ENCODE results near the gene BCKDHA.
A peak's percentile ranks its signal among the peaks of the same experiment; 100 is the strongest.

BCKDHA gene

DNA sequence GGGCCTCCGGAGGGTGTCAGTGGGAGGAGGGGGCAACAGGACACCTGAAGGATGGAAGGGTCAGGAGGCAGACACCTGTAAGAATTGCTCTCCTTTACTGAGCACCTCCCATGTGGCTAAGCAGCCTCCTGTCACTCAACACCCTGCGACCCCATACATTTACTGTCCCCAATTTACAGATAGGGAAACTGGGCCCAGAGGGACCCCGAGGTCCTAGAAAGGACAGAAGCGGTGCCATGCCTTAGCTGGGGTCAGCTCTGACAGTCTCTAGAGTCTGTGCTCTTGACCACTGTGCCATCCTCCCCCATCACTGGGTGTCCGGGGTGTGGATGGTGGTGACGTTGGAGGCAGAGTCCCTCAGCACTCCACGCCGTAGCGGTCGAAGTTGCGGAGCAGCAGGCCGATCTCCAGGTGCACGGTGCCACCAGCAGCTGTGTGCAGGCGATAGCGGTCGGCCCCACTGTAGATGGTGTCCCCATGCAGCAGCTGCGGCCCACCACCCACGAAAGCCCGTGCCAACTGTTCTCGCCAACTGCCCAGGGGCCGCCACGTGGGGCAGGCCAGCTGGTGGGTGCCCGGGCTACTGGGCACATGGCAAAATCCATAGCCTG is 43.2 kb upstream of the BCKDHA start:
- no peaks in the 10 kb centered on the region for H3K27me3 ChIP-seq (ENCODE audit: insufficient read depth, poor library complexity, severe bottlenecking)
- H3K27ac ChIP-seq (replicated peaks): no peak overlapping the region
- peak overlapping the region; percentile 91 for H3K4me3 ChIP-seq (replicated peaks; ENCODE audit: insufficient read depth, low read length)
- no peak for DNase-seq (ENCODE audit: low read depth in 1 of 2, low spot score in 1 of 2)
- TF ChIP-seq, protein P1, sequence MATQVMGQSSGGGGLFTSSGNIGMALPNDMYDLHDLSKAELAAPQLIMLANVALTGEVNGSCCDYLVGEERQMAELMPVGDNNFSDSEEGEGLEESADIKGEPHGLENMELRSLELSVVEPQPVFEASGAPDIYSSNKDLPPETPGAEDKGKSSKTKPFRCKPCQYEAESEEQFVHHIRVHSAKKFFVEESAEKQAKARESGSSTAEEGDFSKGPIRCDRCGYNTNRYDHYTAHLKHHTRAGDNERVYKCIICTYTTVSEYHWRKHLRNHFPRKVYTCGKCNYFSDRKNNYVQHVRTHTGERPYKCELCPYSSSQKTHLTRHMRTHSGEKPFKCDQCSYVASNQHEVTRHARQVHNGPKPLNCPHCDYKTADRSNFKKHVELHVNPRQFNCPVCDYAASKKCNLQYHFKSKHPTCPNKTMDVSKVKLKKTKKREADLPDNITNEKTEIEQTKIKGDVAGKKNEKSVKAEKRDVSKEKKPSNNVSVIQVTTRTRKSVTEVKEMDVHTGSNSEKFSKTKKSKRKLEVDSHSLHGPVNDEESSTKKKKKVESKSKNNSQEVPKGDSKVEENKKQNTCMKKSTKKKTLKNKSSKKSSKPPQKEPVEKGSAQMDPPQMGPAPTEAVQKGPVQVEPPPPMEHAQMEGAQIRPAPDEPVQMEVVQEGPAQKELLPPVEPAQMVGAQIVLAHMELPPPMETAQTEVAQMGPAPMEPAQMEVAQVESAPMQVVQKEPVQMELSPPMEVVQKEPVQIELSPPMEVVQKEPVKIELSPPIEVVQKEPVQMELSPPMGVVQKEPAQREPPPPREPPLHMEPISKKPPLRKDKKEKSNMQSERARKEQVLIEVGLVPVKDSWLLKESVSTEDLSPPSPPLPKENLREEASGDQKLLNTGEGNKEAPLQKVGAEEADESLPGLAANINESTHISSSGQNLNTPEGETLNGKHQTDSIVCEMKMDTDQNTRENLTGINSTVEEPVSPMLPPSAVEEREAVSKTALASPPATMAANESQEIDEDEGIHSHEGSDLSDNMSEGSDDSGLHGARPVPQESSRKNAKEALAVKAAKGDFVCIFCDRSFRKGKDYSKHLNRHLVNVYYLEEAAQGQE (IDR thresholded peaks at IDR 0.05; ENCODE audit: insufficient replicate concordance, low read depth): no peak
- no peak for TF ChIP-seq POLR2AphosphoS5 (IDR thresholded peaks at IDR 0.05; ENCODE audit: low read depth)
- no peak for TF ChIP-seq GABPA (IDR thresholded peaks at IDR 0.05; ENCODE audit: low read depth)
- TF ChIP-seq, protein P2, sequence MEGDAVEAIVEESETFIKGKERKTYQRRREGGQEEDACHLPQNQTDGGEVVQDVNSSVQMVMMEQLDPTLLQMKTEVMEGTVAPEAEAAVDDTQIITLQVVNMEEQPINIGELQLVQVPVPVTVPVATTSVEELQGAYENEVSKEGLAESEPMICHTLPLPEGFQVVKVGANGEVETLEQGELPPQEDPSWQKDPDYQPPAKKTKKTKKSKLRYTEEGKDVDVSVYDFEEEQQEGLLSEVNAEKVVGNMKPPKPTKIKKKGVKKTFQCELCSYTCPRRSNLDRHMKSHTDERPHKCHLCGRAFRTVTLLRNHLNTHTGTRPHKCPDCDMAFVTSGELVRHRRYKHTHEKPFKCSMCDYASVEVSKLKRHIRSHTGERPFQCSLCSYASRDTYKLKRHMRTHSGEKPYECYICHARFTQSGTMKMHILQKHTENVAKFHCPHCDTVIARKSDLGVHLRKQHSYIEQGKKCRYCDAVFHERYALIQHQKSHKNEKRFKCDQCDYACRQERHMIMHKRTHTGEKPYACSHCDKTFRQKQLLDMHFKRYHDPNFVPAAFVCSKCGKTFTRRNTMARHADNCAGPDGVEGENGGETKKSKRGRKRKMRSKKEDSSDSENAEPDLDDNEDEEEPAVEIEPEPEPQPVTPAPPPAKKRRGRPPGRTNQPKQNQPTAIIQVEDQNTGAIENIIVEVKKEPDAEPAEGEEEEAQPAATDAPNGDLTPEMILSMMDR (IDR thresholded peaks at IDR 0.05; ENCODE audit: insufficient read depth, low read length): no peak
- no peak for TF ChIP-seq SPI1 (IDR thresholded peaks at IDR 0.05; ENCODE audit: borderline replicate concordance, low read depth)

DNA sequence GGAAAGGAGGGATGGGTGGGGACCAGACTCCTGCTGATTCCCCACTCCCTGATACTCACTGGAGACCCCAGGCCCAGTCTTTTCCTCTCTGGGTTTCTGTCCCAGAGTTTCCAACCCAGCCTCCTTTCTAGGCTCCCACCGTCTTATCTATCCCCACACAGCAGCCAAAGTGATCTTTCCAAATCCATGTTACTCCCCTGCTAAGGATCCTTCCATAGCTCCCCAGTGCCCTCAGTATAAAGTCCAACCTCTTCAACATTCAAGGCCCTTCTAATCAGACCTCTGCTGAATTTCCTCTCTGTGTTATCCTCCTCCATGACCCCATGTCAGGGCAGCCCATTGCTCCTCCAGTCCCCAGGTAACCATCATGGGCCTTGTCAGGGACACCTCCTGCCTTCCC is 42.6 kb upstream of the BCKDHA start:
- H3K27ac ChIP-seq (replicated peaks): no peak overlapping the region
- DNase-seq (ENCODE audit: low read depth in 1 of 2, low spot score in 1 of 2): no peak
- TF ChIP-seq, protein P1 (IDR thresholded peaks at IDR 0.05; ENCODE audit: insufficient replicate concordance, low read depth): no peak
- TF ChIP-seq SPI1 (IDR thresholded peaks at IDR 0.05; ENCODE audit: borderline replicate concordance, low read depth) (no peak), GABPA (IDR thresholded peaks at IDR 0.05; ENCODE audit: low read depth) (no peak), POLR2AphosphoS5 (IDR thresholded peaks at IDR 0.05; ENCODE audit: low read depth) (no peak)
- TF ChIP-seq, protein P2 (IDR thresholded peaks at IDR 0.05; ENCODE audit: insufficient read depth, low read length): no peak
- H3K4me3 ChIP-seq (replicated peaks; ENCODE audit: insufficient read depth, low read length): no peak overlapping the region
- no peaks in the 10 kb centered on the region for H3K27me3 ChIP-seq (ENCODE audit: insufficient read depth, poor library complexity, severe bottlenecking)

DNA sequence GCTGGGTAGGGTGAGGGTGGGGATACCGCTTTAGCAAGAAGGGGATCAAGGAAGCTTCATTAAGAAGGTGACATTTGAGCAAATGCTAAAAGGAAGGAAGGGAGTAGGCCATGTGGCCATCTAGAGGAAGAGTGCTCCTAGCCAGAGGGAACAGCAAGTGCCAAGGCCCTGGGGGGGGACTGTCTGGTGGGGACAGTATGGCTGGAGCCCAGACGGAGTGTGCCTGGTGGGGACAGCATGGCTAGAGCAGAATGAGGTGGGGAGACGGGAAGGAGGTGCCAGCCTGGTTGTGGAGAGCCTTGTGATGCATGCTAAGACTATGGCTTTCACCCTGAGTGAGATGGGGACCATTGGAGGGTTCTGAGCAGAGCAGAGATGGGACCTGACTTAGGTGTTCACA is 41.8 kb upstream of the BCKDHA start:
- DNase-seq (ENCODE audit: low read depth in 1 of 2, low spot score in 1 of 2): no peak
- Histone ChIP-seq H3K27ac (replicated peaks) (no peak overlapping the region), H3K27me3 (ENCODE audit: insufficient read depth, poor library complexity, severe bottlenecking) (no peaks in the 10 kb centered on the region), H3K4me3 (replicated peaks; ENCODE audit: insufficient read depth, low read length) (no peak overlapping the region)
- TF ChIP-seq, protein P2 (IDR thresholded peaks at IDR 0.05; ENCODE audit: insufficient read depth, low read length): no peak
- no peak for TF ChIP-seq GABPA (IDR thresholded peaks at IDR 0.05; ENCODE audit: low read depth)
- no peak for TF ChIP-seq SPI1 (IDR thresholded peaks at IDR 0.05; ENCODE audit: borderline replicate concordance, low read depth)
- no peak; the same call in 1 of the 2 replicates for TF ChIP-seq POLR2AphosphoS5 (IDR thresholded peaks at IDR 0.05; ENCODE audit: low read depth)
- TF ChIP-seq, protein P1 (IDR thresholded peaks at IDR 0.05; ENCODE audit: insufficient replicate concordance, low read depth): no peak
